Amniotic epithelial cell (primary cell): ENCODE data around the gene EBF3.

ENCODE experiments used
- DNase-seq: peaks from one replicate; pipeline ENCODE4 v3.0.0-alpha.2; 2010; ENCODE audit warnings: low read depth

The EBF3 gene

GRCh38 chr10:129890170-129890569, 73.9 kb downstream of the EBF3 start:
- no peak for DNase-seq

GRCh38 chr10:129888784-129889616, 75.1 kb downstream of the EBF3 start:
- no peak for DNase-seq

- no peak for DNase-seq
Observed at GRCh38 chr10:129887986-129888783, 75.9 kb downstream of the EBF3 start.

GRCh38 chr10:129887381-129887905, 76.6 kb downstream of the EBF3 start:
- DNase-seq: no peak

- no peak for DNase-seq
Observed at GRCh38 chr10:129886263-129886662, 77.8 kb downstream of the EBF3 start.

GRCh38 chr10:129885526-129885925, 78.5 kb downstream of the EBF3 start:
- DNase-seq: no peak

- DNase-seq: no peak
Observed at GRCh38 chr10:129884398-129885078, 79.5 kb downstream of the EBF3 start.

GRCh38 chr10:129883626-129884397, 80.3 kb downstream of the EBF3 start:
- no peak for DNase-seq

- no peak for DNase-seq
Observed at GRCh38 chr10:129883029-129883428, 81.0 kb downstream of the EBF3 start.

- DNase-seq: no peak
Observed at GRCh38 chr10:129882291-129883010, 81.6 kb downstream of the EBF3 start.

- DNase-seq: no peak
Observed at GRCh38 chr10:129881641-129882040, 82.4 kb downstream of the EBF3 start.

GRCh38 chr10:129880191-129880870, 83.7 kb downstream of the EBF3 start:
- DNase-seq: no peak

- no peak for DNase-seq
Observed at GRCh38 chr10:129879655-129880054, 84.4 kb downstream of the EBF3 start.

GRCh38 chr10:129878835-129879234, 85.2 kb downstream of the EBF3 start:
- DNase-seq: no peak

- no peak for DNase-seq
Observed at GRCh38 chr10:129877773-129878371, 86.2 kb downstream of the EBF3 start.

- no peak for DNase-seq
Observed at GRCh38 chr10:129876838-129877237, 87.2 kb downstream of the EBF3 start.

GRCh38 chr10:129875993-129876726, 87.9 kb downstream of the EBF3 start:
- DNase-seq: no peak

GRCh38 chr10:129873351-129873750, 90.7 kb downstream of the EBF3 start:
- no peak for DNase-seq

GRCh38 chr10:129871966-129872365, 92.1 kb downstream of the EBF3 start:
- DNase-seq: no peak
